ENCODE data around the gene CDH1. TPM values are rescaled to one million over a fixed set of nuclear protein-coding genes. Genes with fewer than 3 reads are reported as not detected.

Gene CDH1
- 438 and 526 TPM in 2 replicates for total RNA-seq

GRCh38 chr16:68737046-68737729 lies at the start of gene CDH1:
TSS of gene CDH1 (plus strand) at chr16:68737292. CDS start at chr16:68737416, 124 bp downstream.

GRCh38 chr16:68843482-68844210 lies 106.6 kb downstream of the CDH1 start, which contains the start of gene TANGO6:
TSS of gene TANGO6 (plus strand) at chr16:68843531. CDS start at chr16:68843618, 87 bp downstream.

Other genes with a start within 250 kb of the CDH1 start
- 24.9 and 33.6 TPM in 2 replicates for gene ZFP90, start 198.0 kb upstream of the CDH1 start, total RNA-seq
- gene CDH3, start 92.0 kb upstream of the CDH1 start, total RNA-seq, result 791 and 1,052 TPM in 2 replicates
- 15.4 and 17.0 TPM in 2 replicates for gene TANGO6, start 106.2 kb downstream of the CDH1 start, total RNA-seq

All from nasal cavity respiratory epithelium epithelial cell of viscerocranial mucosa (primary cell).